Activated B cell treated with CpG ODN at 0.5 μM for 24 hours (primary cell): ENCODE data around the gene CLEC18A. TPM values are rescaled to one million over a fixed set of nuclear protein-coding genes. Genes with fewer than 3 reads are reported as not detected.

Source experiments
- ATAC-seq: fragments of 200-7000 bp; cut with Tn5 transposase; one replicate; pipeline ENCODE4 v1.10.0; 2021; ENCODE audit warnings: low read depth, mild to moderate bottlenecking, moderate library complexity
- CTCF ChIA-PET: fragments of 350-600 bp; sonication (Branson Sonifier 250); formaldehyde crosslinking; loops from one replicate; lab custom pipeline; 2021; ENCODE audit warnings: antibody characterized with exemption; lab: Charles Lee
- POLR2A ChIA-PET: fragments of 350-600 bp; sonication (Branson Sonifier 250); formaldehyde crosslinking; loops from one replicate; lab custom pipeline; 2021; ENCODE audit warnings: antibody characterized with exemption; lab: Charles Lee
- DNase-seq: peaks from one replicate; pipeline ENCODE4 v3.0.0; 2022
- H3K27ac Mint-ChIP-seq: one replicate; pipeline ENCODE4 v1.8.0; 2020; ENCODE audit warnings: mixed read lengths
- H3K27me3 Mint-ChIP-seq: one replicate; pipeline ENCODE4 v1.8.0; 2021; ENCODE audit warnings: mixed read lengths
- H3K36me3 Mint-ChIP-seq: one replicate; pipeline ENCODE4 v1.8.0; 2021; ENCODE audit warnings: low read depth, mixed read lengths
- H3K4me1 Mint-ChIP-seq: one replicate; pipeline ENCODE4 v1.8.0; 2021; ENCODE audit warnings: mixed read lengths
- H3K4me3 Mint-ChIP-seq: one replicate; pipeline ENCODE4 v1.8.0; 2020; ENCODE audit warnings: mild to moderate bottlenecking, mixed read lengths
- H3K9me3 Mint-ChIP-seq: one replicate; pipeline ENCODE4 v1.8.0; 2020; ENCODE audit warnings: mixed read lengths
- intact Hi-C: fragments of 100-400 bp; cut with micrococcal nuclease; formaldehyde crosslinking; loops from one replicate; pipeline ENCODE4 v1.15.1; 2024
- total RNA-seq: library from RNA; stranded (reverse); gene quantifications from 2 replicates; pipeline ENCODE4 v1.2.3, GENCODE V29; 2022
- TF ChIP-seq, protein P1 (sequence below): fragments of 200-600 bp; IDR thresholded peaks from one replicate; pipeline ENCODE4 v1.8.0; 2022; ENCODE audit warnings: antibody characterized with exemption, mild to moderate bottlenecking

Gene CLEC18A
- total RNA-seq, 1 donor from 2014 or later: 1.8 TPM

DNA sequence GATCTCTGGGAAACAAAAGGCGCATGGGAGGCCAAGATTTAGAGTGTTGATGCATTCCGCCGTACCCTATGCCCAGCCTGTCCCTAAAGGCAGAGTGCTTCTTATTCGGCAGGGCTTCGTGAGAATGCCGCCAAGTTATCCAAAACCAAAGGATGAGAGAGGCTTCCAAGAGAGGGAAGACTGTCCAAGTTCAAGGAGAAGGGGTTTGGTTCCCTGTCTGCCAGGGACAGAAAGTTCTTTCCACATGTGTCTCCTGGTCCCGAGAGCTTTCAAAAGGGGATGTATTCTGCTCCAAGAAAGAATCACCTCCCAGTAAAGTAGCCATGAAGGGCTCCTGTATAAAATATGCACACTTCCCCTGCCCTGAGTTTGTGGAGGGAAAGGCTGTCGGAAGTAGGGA lies 42.1 kb upstream of the CLEC18A start:
- Mint-ChIP-seq H3K27me3 (no peaks in the 10 kb centered on the region), H3K9me3 (no peaks in the 10 kb centered on the region), H3K27ac (no peak overlapping the region), H3K36me3 (peaks cover 57% of the 10 kb centered on the region), H3K4me1 (no peaks in the 10 kb centered on the region), H3K4me3 (no peak overlapping the region)
- ChIA-PET CTCF (interaction anchor here (1.4 kb wide), 1 partner anchor 22 kb away, joined by 4 read pairs; no protein-coding TSS in a partner anchor), POLR2A (no interaction called here)
- TF ChIP-seq, protein P1, sequence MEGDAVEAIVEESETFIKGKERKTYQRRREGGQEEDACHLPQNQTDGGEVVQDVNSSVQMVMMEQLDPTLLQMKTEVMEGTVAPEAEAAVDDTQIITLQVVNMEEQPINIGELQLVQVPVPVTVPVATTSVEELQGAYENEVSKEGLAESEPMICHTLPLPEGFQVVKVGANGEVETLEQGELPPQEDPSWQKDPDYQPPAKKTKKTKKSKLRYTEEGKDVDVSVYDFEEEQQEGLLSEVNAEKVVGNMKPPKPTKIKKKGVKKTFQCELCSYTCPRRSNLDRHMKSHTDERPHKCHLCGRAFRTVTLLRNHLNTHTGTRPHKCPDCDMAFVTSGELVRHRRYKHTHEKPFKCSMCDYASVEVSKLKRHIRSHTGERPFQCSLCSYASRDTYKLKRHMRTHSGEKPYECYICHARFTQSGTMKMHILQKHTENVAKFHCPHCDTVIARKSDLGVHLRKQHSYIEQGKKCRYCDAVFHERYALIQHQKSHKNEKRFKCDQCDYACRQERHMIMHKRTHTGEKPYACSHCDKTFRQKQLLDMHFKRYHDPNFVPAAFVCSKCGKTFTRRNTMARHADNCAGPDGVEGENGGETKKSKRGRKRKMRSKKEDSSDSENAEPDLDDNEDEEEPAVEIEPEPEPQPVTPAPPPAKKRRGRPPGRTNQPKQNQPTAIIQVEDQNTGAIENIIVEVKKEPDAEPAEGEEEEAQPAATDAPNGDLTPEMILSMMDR: no peak
- intact Hi-C loops: no loop called here
- ATAC-seq: no peak
- DNase-seq: no peak

DNA sequence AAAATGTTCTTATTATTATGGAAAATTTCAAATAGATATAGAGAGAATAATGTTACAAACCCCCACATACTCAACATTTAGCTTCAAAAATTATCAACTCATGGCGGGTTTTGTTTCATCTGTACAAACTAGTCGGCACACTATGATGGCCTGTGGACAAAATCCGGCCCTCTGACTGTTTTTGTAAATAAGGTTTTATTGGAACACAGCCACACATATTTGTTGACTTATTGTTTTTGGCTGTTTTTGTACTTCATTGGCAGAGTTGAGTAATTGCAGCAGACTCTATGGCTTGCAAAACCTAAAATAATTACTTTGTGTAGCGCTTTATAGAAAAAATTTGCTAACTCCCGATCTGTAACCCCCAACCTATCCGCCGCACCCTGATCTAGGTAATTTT lies 41.4 kb upstream of the CLEC18A start:
- Mint-ChIP-seq H3K4me1 (no peaks in the 10 kb centered on the region), H3K9me3 (no peaks in the 10 kb centered on the region), H3K27ac (no peak overlapping the region), H3K36me3 (peaks cover 58% of the 10 kb centered on the region), H3K4me3 (no peak overlapping the region), H3K27me3 (no peaks in the 10 kb centered on the region)
- TF ChIP-seq, protein P1: no peak
- DNase-seq (no peak), ATAC-seq (no peak)
- ChIA-PET CTCF (no interaction called here), POLR2A (no interaction called here)
- intact Hi-C loops: no loop called here

GRCh38 chr16:69910964-69911363 lies 40.2 kb upstream of the CLEC18A start:
- Mint-ChIP-seq H3K4me1 (no peaks in the 10 kb centered on the region), H3K27ac (no peak overlapping the region), H3K4me3 (no peak overlapping the region), H3K36me3 (peaks cover 55% of the 10 kb centered on the region), H3K9me3 (no peaks in the 10 kb centered on the region), H3K27me3 (no peaks in the 10 kb centered on the region)
- POLR2A ChIA-PET: no interaction called here
- ATAC-seq (no peak), DNase-seq (no peak)
- CTCF ChIA-PET: no interaction called here
- TF ChIP-seq, protein P1: no peak
- intact Hi-C loops: no loop called here

DNA sequence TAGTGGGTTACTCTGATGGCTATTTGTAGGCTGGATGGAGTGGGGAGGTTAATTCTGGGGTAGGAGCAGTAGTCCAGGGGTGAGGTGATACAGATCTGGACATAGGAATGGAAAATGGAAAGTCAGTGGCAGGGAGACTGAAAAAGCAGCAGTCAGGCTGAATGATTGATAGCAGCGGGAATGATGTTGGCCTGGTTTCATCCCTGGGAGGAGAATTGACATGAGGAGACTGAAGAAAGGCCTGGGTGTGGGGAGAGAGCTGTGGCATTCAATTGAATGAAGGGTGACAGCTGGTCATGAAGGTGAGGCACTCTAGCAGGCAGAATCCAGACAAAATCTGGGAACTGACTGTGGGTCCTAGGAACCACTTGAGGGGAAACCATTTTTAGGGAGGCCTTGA lies 34.7 kb upstream of the CLEC18A start:
- intact Hi-C loops: no loop called here
- DNase-seq (no peak), ATAC-seq (no peak)
- TF ChIP-seq, protein P1: no peak
- Mint-ChIP-seq H3K9me3 (no peaks in the 10 kb centered on the region), H3K4me1 (no peaks in the 10 kb centered on the region), H3K27me3 (no peaks in the 10 kb centered on the region), H3K4me3 (no peak overlapping the region), H3K36me3 (peaks cover 57% of the 10 kb centered on the region), H3K27ac (no peak overlapping the region)
- ChIA-PET POLR2A (no interaction called here), CTCF (no interaction called here)

DNA sequence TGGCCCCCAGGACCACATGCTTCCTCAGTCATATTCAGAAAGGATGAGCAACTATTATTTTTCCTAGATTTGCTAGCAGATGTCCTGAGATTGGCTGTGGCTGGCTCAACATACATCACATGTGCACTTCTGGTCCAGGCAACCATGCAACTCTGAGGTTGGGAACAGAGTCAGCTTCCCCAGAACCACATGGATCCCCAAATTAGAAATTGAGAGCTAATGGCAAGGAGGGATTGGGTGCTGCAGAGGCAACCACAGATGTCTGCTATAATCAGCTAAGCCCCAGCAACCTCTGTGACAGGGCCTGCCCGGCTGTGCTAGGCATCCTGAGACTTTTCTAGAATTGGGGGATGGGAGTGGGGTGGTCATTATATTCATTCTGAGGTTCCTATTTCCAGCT lies 33.8 kb upstream of the CLEC18A start:
- TF ChIP-seq, protein P1: no peak
- Mint-ChIP-seq H3K27me3 (no peaks in the 10 kb centered on the region), H3K36me3 (peaks cover 54% of the 10 kb centered on the region), H3K4me1 (no peaks in the 10 kb centered on the region), H3K4me3 (no peak overlapping the region), H3K27ac (no peak overlapping the region), H3K9me3 (no peaks in the 10 kb centered on the region)
- DNase-seq (no peak), ATAC-seq (no peak)
- POLR2A ChIA-PET: no interaction called here
- intact Hi-C loops: no loop called here
- CTCF ChIA-PET: no interaction called here
